ENCODE measurements around the gene FLCN.

FLCN gene

GRCh38 chr17:17236295-17237025, 508 bp downstream of the FLCN start:
- DNase-seq (ENCODE audit: low read depth): no peak

GRCh38 chr17:17235212-17236174, 1.5 kb downstream of the FLCN start:
- no peak for DNase-seq (ENCODE audit: low read depth)

DNA sequence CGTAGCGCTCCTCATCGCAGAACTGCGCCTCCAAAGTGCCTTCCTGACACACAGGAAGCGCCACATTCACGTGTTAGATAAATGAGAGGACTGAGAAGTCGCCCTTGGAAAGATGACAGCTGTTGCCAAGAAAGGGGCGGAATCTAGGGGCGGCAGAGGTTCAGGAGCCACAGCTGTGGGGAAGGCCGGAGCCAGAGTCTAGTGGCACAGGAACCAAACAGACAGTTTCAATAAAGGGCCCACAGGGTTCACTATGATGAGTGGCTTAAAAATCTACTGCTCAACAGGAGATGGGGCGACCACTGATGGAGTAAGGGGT, 4.7 kb downstream of the FLCN start:
- no peak for DNase-seq (ENCODE audit: low read depth)

GRCh38 chr17:17231621-17232302, 5.2 kb downstream of the FLCN start:
- DNase-seq (ENCODE audit: low read depth): no peak

- no peak for DNase-seq (ENCODE audit: low read depth)
Observed at GRCh38 chr17:17229416-17230384, 7.3 kb downstream of the FLCN start.

DNA sequence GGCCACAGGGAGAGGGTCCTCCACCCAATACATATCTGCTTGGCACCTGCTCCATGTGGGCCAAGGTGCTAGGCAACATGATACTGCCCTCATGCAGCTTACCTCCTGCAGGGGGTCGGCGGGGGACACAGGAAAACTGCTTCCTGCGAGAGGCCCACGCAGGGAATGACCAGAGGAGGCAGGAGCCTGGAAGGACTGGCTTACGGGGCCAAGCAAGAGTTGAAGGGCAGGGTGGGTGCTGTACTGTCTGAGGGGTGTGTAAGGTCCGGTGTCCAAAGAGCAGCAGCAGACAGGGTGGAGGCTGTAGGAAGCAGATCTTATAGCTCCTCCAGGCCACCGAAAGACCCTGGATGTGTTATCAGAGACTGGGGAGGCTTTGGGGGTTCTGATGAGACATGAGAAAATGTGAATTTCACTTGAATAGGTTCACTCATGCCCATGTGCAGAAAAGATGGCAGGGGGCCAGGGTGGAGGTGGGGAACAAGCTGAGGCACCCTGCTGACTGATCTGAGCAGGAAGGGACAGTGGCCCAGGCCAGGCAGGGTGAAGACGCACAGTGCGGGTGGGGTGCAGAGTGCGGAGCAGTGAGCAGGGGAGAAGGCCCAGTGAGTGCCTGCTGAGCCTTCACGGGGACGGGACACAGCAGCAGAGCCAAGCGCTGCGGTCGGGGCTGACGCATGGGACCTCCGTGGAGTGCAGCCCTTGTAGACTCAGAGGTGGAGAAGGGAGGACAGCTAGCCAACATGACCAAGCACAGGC, 8.3 kb downstream of the FLCN start:
- no peak for DNase-seq (ENCODE audit: low read depth)

DNA sequence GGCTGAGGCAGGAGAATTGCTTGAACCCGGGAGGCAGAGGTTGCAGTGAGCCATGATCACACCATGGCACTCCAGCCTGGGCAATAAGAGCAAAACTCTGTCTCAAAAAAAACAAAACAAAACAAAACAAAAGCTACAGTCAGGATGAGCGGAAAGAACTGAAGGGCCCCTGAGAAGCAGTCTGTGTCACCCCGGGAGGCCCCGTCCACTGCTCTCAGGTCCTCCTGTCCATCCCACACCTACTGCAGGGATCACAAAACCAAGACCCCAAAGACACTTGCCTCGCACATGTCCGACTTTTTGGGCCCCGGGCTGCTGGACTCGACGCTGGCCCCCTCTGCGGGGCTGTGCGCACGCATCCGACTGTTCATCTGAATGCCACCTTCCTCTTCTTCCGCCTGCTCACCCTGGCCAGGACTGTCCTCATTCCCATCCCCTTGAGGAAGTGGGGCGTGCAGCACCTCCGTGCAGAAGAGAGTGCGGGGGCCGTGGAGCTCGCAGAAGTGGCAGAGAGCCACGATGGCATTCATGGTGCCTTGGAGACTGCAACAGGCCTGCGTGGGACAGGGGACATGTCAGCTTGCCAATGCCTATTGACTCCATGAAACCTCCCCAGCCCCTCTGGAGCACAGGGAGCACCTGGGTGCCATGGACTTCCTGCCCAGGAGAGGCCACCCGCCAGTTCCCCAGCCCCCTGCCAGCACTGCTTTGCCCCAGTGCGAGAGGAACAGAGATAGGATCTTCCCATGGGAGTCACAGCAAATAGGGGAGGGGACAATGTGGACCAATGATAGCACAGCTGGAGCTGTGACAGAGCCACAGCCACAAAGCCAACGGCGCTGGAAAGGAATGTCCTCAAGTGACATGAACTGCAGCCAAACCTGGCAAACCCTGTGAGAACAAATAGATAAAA, 9.1 kb downstream of the FLCN start:
- DNase-seq (ENCODE audit: low read depth): no peak

DNA sequence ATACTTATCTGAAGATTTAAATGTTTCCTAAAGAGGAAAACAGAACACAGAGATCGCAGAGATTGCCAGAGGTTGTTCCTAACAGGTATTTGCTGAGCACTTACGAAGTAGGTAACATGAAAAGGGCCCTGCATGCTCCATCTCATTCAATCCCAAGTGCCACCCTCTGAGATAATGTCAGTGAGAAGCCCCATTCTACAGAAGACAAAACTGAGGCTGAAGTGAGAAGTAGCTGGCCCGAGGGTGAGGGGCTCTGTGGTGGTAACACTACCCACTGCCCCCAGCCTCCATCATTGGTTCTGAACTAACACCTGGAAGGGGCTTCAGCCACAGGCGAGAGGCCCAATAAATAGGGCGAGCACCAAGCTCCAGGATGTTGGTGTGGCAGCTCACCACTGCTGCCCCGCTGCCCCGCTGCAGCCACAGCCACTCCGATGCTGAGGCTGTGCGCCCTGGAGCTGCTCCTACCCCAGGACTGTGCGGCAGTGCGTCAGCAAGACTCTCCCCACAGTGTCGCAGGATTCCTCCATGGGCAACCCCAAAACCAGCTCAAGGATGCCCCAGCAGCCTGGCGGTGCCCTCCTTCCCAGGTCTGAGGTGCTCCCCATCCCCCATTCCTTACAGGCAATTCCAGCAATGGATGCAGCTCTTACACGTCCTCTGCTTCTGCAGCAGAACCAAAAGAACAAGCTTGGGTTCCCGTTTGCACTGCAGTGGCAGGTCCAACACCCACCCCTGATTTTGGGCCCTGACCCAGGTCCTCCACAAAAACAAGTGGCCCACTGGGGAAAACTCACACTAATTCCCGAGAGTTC, 10.3 kb downstream of the FLCN start:
- DNase-seq (ENCODE audit: low read depth): no peak

DNA sequence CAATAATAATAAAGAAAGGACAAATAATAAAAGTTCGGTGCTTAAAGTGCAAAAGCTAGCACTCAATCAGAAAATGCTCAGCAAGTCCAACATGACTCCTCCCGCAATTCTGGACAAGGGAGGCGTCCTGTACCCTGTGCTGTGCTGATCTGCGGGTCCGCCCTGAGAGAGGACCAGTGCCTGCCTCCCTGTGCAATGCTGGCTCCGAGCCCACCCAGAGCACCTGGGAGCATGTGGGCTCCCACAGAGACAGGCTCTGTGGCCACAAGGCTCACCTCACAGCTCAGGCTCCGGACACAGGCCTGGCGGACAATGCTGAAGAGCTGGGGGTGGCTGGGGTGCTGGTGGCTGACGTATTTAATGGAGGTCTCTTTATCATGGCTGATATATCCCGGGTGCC, 11.1 kb downstream of the FLCN start:
- no peak for DNase-seq (ENCODE audit: low read depth)

GRCh38 chr17:17224137-17224536, 12.8 kb downstream of the FLCN start:
- no peak for DNase-seq (ENCODE audit: low read depth)

DNA sequence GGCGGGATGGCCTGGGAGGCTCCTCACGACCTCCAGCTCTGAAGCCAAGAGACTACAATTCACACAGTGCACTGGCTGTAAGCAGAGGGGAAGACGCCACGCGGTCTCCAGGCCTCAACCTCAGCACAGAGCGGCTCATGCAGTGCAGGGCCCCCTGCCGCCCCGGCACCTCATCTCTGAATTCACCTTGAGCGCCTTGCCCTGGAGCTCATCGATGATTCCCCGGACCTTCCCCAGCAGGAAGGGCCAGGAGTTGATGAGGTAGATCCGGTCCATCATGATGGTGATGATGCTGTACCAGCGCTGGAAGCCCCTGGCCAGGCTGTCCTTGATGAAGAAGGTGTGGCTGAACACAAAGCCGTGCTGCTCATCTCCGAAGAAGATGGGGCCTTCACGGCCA, 13.2 kb downstream of the FLCN start:
- DNase-seq (ENCODE audit: low read depth): no peak

- DNase-seq (ENCODE audit: low read depth): no peak
Observed at GRCh38 chr17:17221329-17221728, 15.6 kb downstream of the FLCN start.

DNA sequence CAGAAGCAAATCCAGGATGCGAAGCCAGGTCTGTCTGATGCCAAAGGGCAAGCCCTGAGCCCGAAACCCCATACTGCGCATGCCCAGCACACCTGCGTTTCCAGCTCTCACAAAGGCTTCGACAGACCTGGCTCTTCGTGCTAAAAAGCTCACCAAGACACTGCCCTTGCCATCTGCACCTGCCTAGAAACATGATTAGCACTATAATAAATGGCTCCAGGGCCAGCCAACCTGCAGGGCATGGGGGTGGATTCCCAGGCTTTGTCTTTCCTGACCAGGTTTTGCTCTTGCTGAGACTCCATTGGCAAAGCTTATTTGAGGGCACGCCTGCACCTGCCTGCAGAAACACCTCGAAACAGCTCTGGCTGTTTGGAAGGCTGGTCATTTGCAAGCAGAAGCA, 16.4 kb downstream of the FLCN start:
- no peak for DNase-seq (ENCODE audit: low read depth)

DNA sequence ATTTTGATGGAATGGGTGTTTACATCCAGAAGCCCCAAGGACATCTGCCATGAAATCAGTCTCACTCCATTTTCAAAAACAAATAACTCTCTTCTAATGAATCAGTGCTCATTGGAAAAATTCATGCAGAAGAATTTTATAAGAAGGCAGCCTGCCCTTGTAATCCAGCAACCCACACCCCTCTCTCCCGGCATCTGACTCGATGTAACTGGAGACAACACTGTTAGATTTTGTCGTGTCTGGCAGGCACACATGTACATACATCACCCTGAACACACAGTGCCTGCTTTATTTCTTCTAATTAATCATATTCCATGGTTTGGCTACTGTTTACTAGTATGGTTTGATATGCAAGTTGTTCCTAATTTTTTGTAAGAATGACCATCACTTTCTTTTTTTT, 19.0 kb downstream of the FLCN start:
- no peak for DNase-seq (ENCODE audit: low read depth)

GRCh38 chr17:17216776-17217175, 20.2 kb downstream of the FLCN start:
- no peak for DNase-seq (ENCODE audit: low read depth)

DNA sequence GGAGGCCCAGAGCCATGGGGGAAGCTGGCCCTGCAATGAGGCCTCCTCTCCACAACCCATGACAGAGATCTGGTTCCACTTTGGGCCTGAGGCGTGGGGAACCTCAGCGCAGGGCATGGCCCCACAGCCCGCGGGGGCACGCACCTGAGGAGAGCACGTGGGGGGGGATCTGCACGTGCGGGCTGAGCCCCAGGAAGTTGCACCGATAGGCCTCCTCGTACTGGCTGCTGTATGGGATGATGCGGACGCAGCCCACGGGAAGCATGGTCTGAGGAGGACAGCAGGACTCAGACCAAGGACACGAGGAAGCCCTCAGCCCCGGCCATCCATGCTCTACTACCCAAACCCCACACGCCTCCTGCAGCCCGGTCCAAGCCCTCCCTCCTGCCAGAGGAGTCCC, 20.7 kb downstream of the FLCN start:
- no peak for DNase-seq (ENCODE audit: low read depth)

- DNase-seq (ENCODE audit: low read depth): no peak
Observed at GRCh38 chr17:17215575-17215974, 21.4 kb downstream of the FLCN start.

GRCh38 chr17:17214646-17215436, 22.1 kb downstream of the FLCN start:
- DNase-seq (ENCODE audit: low read depth): no peak

Data from stimulated activated CD8-positive, alpha-beta memory T cell treated with anti-CD3 and anti-CD28 coated beads, Interleukin-12 subunit alpha, Interleukin-12 subunit beta, amount 100 ng/mL, for 1 hour (primary cell).